Kidney tubule cell (primary cell): ENCODE results near the gene IL1F10.
A peak's percentile ranks its signal among the peaks of the same experiment; 100 is the strongest.

Source experiments
- DNase-seq: peaks from one replicate; pipeline ENCODE4 v3.0.0-alpha.2; 2018; ENCODE audit warnings: low spot score

The IL1F10 gene

DNA sequence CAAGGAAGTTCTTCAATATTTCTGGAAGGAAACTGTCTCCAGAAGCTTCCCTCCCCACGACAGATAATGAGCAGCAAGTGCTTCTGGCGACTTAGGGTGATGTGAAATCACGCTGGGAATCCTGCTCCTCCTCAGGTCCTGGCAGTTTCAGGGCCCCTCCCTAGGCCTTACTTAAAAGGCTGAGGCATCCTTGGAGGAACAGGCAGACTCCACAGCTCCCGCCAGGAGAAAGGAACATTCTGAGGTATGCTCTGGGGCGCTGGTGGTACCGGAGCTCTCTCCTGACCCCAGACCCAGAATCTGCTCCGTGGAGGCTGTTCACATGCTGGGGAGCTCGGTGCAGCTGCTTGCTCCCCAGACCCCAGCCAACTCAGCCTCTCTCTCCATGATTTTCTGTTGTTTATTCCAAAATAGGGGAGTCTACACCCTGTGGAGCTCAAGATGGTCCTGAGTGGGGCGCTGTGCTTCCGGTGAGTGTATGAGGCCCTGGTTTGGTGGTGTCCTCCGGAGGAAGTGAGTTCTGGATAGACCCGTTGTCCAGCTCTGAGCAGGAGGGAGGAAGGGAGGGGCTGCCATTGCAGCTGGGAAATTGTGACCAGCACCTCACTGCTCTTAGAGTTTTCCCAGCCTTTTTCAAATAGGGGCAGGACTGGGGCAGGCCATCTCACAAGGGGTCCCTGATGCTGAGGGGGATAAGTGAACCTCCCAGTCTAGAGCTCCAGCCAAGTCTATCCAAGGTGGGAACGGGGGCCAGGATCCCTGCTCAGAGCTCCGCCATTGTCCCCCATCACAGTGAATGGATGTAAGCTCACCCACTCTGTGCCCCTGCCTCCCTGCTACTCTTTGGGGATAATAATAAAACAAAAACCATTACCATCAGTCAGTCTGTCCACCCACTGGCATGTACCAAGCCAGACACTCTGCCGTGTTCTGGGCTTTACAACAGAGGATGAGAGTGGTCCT is 8.5 kb upstream of the IL1F10 start, which contains the start of gene IL36RN:
TSS of gene IL36RN (plus strand) at position 201 of the 963 bp plus-strand sequence. CDS start at position 442, 241 bp downstream.
- DNase-seq, result no peak

DNA sequence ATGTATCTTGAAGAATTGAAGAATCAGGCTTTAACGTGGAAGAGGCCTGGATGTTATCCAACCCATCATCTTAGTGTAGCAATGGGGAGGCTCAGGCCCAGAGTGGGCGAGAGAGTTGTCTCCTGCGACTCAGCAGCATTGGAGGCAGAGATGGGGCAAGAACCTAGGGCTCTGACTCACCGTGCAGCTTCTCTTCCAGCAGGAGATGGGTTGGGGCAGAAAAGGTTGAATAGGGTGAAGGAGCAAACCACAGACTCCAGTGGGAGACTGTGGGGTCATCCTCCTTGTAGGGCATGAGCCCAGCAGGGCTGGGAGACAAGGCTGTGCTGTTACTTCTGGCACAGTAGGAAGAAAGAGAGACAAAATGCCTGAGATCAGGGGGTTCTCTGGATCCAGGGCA is 7.4 kb upstream of the IL1F10 start:
- DNase-seq, result peak; percentile 23

DNA sequence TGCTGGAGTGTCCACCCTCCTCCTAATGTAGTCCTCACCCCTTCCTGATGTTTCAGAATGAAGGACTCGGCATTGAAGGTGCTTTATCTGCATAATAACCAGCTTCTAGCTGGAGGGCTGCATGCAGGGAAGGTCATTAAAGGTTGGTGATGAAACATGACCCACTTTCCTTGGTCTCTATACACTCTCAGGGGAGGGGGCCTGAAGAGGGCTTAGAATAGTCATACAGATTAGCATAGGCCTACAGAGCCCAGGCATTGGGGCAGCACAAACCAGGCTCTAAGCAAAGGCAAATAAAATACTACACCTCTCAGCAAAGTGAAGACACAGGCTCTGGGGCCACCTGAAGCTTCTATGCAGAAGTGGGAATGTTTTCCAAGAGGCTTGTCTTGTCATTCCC is 7.0 kb upstream of the IL1F10 start:
- no peak for DNase-seq

DNA sequence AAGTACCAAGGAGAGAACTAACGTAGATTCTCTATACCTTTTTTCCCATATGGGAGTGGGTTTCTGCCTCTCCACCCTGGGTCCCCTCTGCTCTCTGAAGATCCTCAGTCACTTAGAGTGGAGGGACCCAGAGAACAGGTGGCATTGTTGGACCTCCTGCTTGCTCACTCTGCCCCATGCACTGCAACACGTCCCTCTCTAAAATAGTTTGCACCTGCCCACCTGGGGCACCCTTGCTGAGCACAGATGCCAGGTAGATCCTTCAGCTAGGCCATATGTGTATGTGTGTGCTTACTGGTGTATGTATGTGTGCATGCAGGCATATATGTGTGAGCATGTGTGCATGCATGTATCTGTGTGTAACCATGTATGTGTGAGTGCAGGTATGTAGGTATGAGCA is 6.5 kb upstream of the IL1F10 start:
- no peak for DNase-seq

DNA sequence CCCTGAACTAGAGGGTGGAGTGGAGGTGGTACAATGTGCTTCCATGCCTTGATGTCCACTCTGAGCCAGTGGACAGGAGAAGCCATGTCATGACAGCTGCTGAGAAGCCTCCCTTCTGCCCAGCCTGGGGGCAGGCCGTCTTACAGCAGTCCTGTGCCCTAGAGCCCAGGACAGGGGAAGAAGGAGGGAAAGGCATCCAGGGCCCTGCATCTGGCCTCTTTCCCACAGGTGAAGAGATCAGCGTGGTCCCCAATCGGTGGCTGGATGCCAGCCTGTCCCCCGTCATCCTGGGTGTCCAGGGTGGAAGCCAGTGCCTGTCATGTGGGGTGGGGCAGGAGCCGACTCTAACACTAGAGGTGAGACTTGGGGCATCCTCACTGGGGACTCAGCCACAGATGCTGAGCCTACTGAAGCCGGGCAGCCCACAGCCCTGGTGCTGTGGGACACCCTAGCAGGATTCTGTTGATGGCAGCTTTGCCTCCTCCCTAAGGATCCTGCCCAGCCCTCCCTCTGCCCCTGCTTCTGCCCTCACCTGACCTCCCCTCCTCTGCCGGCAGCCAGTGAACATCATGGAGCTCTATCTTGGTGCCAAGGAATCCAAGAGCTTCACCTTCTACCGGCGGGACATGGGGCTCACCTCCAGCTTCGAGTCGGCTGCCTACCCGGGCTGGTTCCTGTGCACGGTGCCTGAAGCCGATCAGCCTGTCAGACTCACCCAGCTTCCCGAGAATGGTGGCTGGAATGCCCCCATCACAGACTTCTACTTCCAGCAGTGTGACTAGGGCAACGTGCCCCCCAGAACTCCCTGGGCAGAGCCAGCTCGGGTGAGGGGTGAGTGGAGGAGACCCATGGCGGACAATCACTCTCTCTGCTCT is 5.6 kb upstream of the IL1F10 start:
- no peak for DNase-seq

DNA sequence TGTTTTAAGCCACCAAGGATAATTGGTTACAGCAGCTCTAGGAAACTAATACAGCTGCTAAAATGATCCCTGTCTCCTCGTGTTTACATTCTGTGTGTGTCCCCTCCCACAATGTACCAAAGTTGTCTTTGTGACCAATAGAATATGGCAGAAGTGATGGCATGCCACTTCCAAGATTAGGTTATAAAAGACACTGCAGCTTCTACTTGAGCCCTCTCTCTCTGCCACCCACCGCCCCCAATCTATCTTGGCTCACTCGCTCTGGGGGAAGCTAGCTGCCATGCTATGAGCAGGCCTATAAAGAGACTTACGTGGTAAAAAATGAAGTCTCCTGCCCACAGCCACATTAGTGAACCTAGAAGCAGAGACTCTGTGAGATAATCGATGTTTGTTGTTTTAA is 3.5 kb upstream of the IL1F10 start:
- DNase-seq, result no peak

DNA sequence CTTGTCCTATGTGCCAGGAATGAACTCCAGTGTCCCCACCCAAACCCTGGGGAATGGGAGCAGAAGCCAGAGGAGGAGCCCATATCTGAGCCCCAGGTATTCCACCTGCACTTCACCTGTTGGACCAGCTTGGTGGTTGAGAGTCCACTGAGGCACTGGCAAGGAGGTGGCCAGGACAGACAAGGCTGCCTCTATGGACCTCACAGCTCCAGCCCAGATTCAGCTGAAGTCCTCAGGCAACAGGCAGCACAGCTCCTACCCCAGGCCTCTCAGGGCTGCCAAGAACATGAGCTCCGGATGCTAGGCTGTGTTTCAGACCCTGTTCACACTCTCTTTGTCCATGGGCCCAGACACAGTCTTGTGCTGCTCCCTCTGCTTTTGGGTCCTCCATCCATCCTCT is 2.9 kb upstream of the IL1F10 start:
- no peak for DNase-seq

DNA sequence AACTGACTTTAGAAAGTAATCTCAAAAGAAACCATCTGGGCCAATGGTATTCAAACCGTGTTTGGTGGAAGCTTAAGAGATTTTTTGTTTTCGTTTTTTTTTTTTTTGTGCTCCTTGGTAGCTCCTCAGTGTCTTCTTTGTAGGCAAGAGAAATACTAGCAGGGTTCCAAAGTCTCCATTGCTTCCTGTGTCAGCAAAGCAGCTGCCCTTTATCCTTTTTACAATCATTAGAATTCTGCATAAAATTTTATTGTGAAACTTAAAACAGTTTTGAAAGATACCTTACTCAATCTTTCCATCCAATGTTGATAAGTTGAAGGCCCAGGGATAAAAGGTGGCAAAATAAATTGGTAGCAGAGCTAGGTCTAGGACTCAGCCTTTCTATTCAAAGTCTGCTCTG is 479 bp downstream of the IL1F10 start:
- DNase-seq, result no peak

DNA sequence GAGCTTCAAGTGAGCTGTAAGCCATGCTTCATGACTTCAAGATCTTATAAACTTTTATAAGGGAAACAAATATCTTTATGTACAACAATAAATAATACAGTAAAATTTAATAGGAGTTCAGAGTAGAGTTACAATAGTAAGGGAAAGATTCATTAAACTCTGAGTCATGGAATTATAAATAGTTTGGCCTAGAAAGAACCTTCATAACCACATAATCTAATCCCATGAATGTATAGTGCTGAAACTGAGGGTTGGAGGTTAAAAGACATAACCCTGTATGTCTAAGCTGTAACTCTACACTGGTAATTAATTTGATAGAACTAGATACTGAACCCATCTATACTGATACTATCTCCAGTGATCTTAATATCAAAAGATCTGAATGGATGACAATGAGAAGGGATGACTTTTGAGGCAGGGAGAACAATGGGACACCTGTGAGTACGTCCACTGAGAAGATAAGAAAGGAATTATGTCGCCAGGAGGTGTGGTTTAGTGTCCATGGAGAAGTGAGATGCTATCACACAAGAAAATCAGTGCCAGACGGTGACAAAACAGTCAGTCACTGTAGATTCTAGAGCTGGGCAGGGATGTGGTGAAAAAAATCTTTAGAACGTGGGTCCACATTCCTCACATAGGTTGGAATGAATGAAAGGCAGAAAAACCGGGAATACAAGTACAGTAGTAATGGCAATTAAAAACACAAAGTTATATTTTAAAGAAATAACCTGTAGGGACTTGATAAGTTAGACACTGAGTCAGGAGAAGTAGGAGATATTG is 1.1 kb downstream of the IL1F10 start:
- peak; percentile 78 for DNase-seq

DNA sequence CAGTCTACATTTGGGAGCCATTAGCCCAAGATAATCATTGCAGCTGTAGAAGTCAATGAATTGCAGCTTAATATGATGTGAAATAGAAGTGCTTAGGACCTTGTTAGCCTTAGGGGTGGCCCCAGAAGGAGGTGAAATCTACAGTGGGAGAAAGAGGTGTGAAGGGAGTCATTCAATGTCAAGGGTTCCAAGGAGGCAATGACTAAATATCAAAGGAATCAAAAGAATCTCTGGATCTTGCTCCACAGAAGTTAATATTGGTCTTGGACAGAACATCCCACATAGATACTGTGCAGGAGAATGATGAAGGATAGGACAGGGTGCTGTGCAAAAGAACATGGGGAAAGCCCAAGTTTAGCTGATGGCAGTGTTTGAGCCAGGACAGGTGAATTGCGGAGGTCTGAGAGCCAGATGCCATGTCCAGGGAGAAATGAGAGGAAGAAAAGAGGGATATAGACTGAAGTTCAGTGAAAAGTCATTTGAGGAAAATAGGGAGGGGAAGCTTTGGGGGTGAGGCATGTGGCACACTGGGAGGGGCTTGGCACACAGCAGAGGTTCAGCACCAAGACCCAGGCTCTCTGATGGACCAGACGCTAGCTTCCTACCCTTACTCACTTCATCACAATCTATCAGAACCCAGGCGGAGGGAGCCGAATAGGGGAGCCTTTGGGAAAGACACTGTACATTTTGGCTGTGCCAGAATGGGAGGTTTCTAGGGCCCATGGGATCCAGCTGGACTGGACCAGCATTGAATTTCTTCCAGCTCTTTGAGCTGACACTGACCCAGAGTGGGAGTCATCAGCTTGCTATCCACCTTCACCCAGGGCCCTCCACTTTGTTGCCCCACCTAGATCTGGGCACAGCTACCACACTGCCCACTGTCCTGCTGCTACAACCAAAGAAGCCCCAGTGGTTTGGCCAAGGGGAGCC is 2.2 kb downstream of the IL1F10 start:
- DNase-seq, result peak; percentile 82

DNA sequence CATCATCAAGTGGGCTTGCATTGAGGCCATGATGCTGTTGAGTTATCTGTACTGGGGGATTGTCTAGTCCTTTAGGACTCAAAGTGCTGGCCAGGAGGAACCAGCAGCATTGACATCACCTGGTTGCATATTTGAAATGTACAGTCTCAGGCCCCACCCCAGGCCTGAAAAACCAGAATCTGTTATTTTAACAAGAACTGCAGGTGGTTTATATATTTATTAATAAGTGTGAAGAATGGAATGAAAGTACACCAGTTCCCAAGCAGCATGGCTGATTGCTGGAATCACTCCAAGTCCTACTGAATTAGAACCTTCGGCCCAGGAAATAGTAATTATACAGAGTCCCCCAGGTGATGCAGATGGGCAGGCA is 2.8 kb downstream of the IL1F10 start:
- no peak for DNase-seq

DNA sequence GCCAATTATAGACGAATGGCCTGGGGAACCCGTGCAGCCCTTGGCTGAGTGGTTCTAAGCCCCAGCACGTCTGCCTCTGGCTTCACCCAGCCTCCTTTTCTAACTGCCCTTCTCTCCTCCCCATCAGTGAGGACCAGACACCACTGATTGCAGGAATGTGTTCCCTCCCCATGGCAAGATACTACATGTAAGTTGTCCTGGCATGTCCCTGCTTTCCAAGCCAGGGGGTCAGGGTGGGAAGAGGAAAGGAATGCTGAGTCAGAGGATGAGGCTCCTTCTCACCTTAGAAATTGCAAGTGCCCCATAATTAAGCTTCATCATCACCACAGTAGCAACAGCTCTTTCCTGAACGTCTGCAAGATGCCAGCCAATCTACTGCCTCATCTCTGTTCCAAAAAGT is 4.8 kb downstream of the IL1F10 start:
- DNase-seq, result peak; percentile 74

DNA sequence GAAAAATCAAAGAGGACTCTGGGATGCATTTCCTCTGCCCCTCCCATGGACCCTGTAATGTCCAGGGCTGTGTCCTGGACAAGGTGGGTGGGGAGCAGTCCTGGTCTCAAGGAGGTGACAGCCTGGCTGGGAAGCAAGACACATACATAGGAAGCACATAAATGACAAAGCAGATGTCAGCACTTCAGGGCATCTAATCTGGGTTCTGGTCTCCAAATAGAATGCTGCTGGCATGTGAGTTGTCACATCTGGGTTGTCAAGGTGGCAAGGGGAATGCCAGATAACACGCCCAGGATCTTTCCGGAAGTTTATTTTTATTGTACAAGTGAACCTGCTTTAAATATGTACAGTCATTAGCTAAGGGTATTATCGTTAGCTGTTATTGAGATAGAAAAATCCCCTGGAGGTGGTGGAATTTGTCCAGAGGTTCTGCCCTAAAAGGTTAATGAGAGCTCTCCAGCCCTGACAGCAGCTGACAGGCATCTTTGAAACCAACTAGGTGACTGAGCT is 5.6 kb downstream of the IL1F10 start:
- peak; percentile 46 for DNase-seq

DNA sequence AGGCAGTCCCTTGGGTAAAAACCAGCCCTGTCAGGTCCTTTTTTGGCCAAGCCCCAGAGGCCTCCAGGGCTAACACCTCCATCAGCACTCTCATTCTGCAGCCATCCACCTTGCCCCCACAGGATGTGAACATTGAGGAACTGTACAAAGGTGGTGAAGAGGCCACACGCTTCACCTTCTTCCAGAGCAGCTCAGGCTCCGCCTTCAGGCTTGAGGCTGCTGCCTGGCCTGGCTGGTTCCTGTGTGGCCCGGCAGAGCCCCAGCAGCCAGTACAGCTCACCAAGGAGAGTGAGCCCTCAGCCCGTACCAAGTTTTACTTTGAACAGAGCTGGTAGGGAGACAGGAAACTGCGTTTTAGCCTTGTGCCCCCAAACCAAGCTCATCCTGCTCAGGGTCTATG is 7.3 kb downstream of the IL1F10 start:
- DNase-seq, result no peak

DNA sequence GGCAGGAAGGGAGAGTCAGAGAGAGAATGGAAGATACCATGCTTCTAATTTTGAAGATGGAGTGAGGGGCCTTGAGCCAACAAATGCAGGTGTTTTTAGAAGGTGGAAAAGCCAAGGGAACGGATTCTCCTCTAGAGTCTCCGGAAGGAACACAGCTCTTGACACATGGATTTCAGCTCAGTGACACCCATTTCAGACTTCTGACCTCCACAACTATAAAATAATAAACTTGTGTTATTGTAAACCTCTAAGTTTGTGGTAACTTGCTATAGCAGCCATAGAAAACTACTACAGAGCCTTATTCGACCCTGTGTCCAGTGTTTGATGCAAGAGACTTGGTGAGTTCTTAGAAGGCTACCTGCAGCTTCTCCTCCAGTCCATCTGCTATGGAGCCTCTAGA is 7.8 kb downstream of the IL1F10 start:
- DNase-seq, result no peak

DNA sequence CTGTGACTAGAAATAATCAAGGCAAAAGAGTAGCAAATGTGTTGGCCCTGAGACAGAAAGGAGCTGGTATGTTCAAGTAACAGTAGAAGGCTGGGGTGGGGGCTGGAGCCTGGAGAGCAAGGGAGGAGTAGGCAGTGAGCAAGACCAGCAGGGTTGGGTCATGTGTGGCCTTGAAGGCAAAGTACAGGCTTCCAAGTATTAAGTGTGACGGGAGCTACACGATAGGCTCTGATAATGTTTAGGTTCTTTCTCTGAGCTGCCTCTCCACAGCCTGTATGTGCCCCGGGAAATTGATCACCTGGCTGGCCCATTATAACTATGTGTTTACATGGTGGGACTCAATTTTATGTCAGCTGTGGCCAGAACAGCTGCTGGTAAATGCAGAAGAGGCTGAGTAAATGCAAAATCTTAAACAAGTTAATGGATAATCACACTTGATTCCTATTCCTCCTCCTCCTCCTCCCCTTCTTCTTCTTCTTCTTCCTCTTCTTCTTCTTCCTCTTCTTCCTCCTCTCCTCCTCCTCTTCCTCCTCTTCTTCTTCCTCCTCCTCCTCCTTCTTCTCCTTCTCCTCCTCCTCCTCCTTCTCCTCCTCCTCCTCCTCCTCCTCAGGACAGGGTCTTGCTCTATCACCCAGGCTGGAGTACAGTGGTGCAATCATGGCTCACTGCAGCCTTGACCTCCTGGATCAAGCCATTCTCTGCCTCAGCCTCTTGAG is 9.3 kb downstream of the IL1F10 start:
- DNase-seq, result no peak

DNA sequence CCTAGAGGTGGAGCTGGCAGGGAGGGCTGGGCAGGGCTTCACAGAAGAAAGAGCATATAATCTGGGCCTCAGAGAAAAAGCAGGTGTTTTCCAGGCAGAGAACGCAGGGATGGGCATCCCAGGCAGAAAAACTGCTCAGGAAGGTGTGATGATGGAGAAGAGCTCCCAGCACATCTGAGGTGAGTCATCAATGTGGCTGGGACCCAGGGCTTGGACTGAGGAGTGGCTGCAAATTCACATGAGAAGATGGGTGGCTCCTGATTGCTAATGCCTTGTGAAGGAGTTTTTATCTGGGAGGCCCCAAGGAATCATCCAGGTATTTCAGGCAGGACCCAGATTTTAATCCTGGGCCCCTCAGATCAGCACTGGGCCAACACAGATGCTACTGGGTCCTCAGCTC is 10.2 kb downstream of the IL1F10 start:
- peak; percentile 83 for DNase-seq

DNA sequence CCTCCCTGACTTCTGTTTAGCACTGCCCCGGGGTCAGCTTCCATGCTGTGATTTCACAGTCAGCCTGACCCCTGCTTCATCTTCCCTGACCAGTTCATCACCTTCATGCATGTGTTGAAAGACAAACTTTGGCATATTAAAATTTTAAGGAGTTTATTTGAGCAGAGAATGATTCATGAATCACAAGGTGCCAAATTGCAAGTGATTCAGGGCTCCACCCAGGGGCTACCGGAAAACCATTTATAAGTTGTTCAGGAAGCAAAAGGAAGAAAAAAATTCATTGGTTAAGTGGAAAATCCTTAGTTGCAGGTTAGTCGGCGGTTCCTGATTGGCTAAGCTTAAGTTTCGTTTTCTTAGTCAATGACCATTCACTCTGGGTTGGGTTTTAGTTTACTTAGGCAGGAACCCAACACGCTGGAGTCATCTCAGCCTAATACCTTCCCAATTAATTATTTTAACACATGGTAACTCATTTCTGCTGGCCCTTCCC is 10.6 kb downstream of the IL1F10 start:
- peak; percentile 92 for DNase-seq

DNA sequence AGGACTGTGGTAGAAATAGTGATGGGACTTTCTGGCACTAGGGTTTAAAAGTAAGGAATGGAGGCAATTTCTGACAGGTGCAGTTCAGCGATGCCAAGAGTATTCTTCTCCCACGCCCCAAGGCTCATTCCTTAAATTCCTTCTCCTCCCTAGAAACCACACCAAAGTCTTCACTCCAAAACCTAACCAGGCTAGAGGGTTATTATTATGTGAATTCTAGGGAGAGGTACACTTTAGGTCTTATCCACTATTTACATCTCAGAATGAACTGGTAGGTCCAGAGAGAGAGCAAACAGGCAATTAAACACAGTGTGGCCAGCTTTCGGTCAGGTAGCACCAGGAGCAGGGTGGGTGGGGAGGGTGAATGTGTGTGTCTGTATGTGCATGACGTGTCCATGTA is 11.4 kb downstream of the IL1F10 start:
- DNase-seq, result peak; percentile 49

DNA sequence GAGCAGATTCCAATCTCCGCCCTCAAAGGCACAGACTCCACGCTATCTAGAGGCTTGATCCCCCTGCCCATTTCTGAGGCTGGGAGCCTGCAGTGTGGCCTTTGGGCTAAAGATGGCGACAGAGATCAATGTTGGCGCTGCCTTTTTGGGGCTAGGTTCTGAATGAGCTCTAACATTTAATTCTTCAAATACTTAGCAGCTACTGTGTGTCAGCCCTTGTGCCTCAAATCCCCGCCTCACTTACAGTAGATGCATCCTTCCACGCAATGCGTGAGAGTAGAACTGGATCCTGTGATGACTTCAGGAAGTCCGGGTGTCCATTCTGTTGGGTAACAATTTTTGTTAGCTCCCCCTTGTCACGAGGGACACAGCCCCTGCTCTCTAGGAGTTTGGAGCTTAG is 12.4 kb downstream of the IL1F10 start:
- DNase-seq, result peak; percentile 47
